ENCODE measurements around the gene LCAT.

GRCh38 chr16:67949645-67950044, 5.7 kb upstream of the LCAT start:
- TF ChIP-seq CTCF (IDR thresholded peaks at IDR 0.05) (no peak), ZFX (IDR thresholded peaks at IDR 0.05; ENCODE audit: borderline replicate concordance) (no peak)
